OCI-LY7 (cell line): ENCODE measurements around the gene RNU7-1. TPM values are rescaled to one million over a fixed set of nuclear protein-coding genes. Genes with fewer than 3 reads are reported as not detected.

Experiments
- BruUV-seq: library from RNA; stranded (reverse); fragments of 400-500 nt; replicated peaks from 2 replicates; lab custom pipeline; 2021; lab: Mats Ljungman, UMichigan
- CTCF ChIA-PET: fragments of 300-600 bp; sonication (Branson Sonifier 250); formaldehyde crosslinking; loops from one replicate; lab custom pipeline; 2022; ENCODE audit warnings: antibody characterized with exemption; ENCODE audit not compliant: unreplicated experiment; lab: Charles Lee
- POLR2A ChIA-PET: fragments of 300-600 bp; sonication (Branson Sonifier 250); formaldehyde crosslinking; loops from one replicate; lab custom pipeline; 2022; ENCODE audit warnings: antibody characterized with exemption; lab: Charles Lee
- DNase-seq: peaks from one replicate; pipeline ENCODE4 v3.0.0-alpha.2; 2015; ENCODE audit warnings: low spot score
- H2AFZ ChIP-seq: fragments of 200-600 bp; sonication (generic), shearing (Covaris generic); 2 replicates; pipeline ENCODE4 v1.6.1; 2014; ENCODE audit warnings: mild to moderate bottlenecking, antibody characterized with exemption, low read length, moderate library complexity
- H3K27ac ChIP-seq: fragments of 200-600 bp; sonication (generic); 2 replicates; pipeline ENCODE4 v1.5.1; 2014; ENCODE audit warnings: mixed run types, low read depth, mild to moderate bottlenecking, moderate library complexity, low read length, inconsistent platforms; ENCODE audit not compliant: poor library complexity, severe bottlenecking
- H3K36me3 ChIP-seq: fragments of 200-600 bp; sonication (generic); 2 replicates; pipeline ENCODE4 v1.6.1; 2014; ENCODE audit warnings: mild to moderate bottlenecking, antibody characterized with exemption, low read length, moderate library complexity, mixed read lengths; ENCODE audit not compliant: insufficient read depth
- H3K4me1 ChIP-seq: fragments of 200-600 bp; sonication (generic); 2 replicates; pipeline ENCODE4 v1.5.1; 2014; ENCODE audit warnings: mild to moderate bottlenecking, low read length; ENCODE audit not compliant: insufficient read depth, poor library complexity, severe bottlenecking
- H3K4me2 ChIP-seq: fragments of 200-600 bp; sonication (generic); 2 replicates; pipeline ENCODE4 v1.6.1; 2014; ENCODE audit warnings: mild to moderate bottlenecking, low read length
- H3K4me3 ChIP-seq: fragments of 200-600 bp; sonication (generic); 2 replicates; pipeline ENCODE4 v1.5.1; 2014; ENCODE audit warnings: mild to moderate bottlenecking, low read depth, low read length; ENCODE audit not compliant: poor library complexity, severe bottlenecking
- H3K79me2 ChIP-seq: fragments of 200-600 bp; sonication (generic); 2 replicates; pipeline ENCODE4 v1.6.1; 2016; ENCODE audit warnings: low read depth, mild to moderate bottlenecking, low read length, moderate library complexity, mixed read lengths; ENCODE audit not compliant: insufficient read depth
- H3K9me2 ChIP-seq: fragments of 200-600 bp; sonication (generic); 2 replicates; pipeline ENCODE4 v1.6.1; 2016; ENCODE audit warnings: mild to moderate bottlenecking, low read length, mixed read lengths; ENCODE audit not compliant: insufficient read depth
- H3K9me3 ChIP-seq: fragments of 200-600 bp; sonication (generic); 2 replicates; pipeline ENCODE4 v1.6.1; 2014; ENCODE audit warnings: mild to moderate bottlenecking, mixed run types, low read length, mixed read lengths
- H4K20me1 ChIP-seq: fragments of 200-600 bp; sonication (generic); 2 replicates; pipeline ENCODE4 v1.6.1; 2014; ENCODE audit warnings: mild to moderate bottlenecking, antibody characterized with exemption, low read length, moderate library complexity, mixed read lengths; ENCODE audit not compliant: insufficient read depth
- CTCF ChIP-seq: fragments of 200-600 bp; sonication (generic); conservative IDR thresholded peaks from 2 replicates; pipeline ENCODE4 v1.5.1; 2014; ENCODE audit warnings: mild to moderate bottlenecking, antibody characterized with exemption, low read length, moderate library complexity, mixed read lengths
- EZH2phosphoT487 ChIP-seq: fragments of 200-600 bp; sonication (generic); IDR thresholded peaks from 2 replicates; pipeline ENCODE4 v1.6.1; 2018; ENCODE audit warnings: low read depth, borderline replicate concordance, mild to moderate bottlenecking, mixed run types, antibody characterized with exemption, low read length, moderate library complexity, mixed read lengths
- intact Hi-C: fragments of 100-400 bp; cut with micrococcal nuclease; formaldehyde crosslinking; loops from one replicate; pipeline ENCODE4 v1.10.0; 2022; ENCODE audit not compliant: unreplicated experiment
- total RNA-seq, 2 experiments: library from RNA; depleted of rRNA in 1 of 2; stranded (reverse); fragments of >200 nt in 1 of 2; shearing (Covaris generic) in 1 of 2; gene quantifications; 2 replicates each; pipeline ENCODE4 v1.2.3, GENCODE V29; 2014 to 2022

The RNU7-1 gene
- total RNA-seq, 2 experiments from 2014 or later, result not detected

- CTCF ChIA-PET, result interaction anchor here (0.6 kb wide), 1 partner anchor 9 kb away, joined by 3 read pairs; the partner anchor contains the start of genes C12orf57 and RNU7-1
- Histone ChIP-seq H3K79me2 (no peaks in the 10 kb centered on the region), H3K4me3 (peak overlapping the region; percentile 67), H2AFZ (no peak overlapping the region), H3K27ac (no peak overlapping the region), H3K4me1 (peaks cover 82% of the 10 kb centered on the region), H3K36me3 (no peaks in the 10 kb centered on the region), H3K9me3 (no peaks in the 10 kb centered on the region), H3K4me2 (peak overlapping the region; percentile 87), H4K20me1 (no peaks in the 10 kb centered on the region), H3K9me2 (no peaks in the 10 kb centered on the region)
- intact Hi-C loops, result no loop called here
- no peak for DNase-seq
- BruUV-seq, result no TSS peak
- POLR2A ChIA-PET, result interaction anchor here (0.6 to 2.0 kb wide), 6 partner anchors 8 to 398 kb away, joined by 3 to 14 read pairs (median 5); partner anchors contain the start of genes C12orf57, CDCA3, RNU7-1 and USP5
- TF ChIP-seq CTCF (no peak), EZH2phosphoT487 (no peak)
Measured at GRCh38 chr12:6952121-6952862, 8.7 kb downstream of the RNU7-1 start.

GRCh38 chr12:6952863-6953441 is 9.3 kb downstream of the RNU7-1 start:
- no TSS peak for BruUV-seq
- Histone ChIP-seq H4K20me1 (no peaks in the 10 kb centered on the region), H3K36me3 (no peaks in the 10 kb centered on the region), H3K9me3 (no peaks in the 10 kb centered on the region), H3K9me2 (no peaks in the 10 kb centered on the region), H3K27ac (peak overlapping the region; percentile 48), H3K4me2 (peak overlapping the region; percentile 87), H3K79me2 (no peaks in the 10 kb centered on the region), H3K4me1 (peaks cover 82% of the 10 kb centered on the region), H2AFZ (no peak overlapping the region), H3K4me3 (peak overlapping the region; percentile 67)
- intact Hi-C loops, result no loop called here
- POLR2A ChIA-PET, result interaction anchor here (0.6 to 2.0 kb wide), 3 partner anchors 9 to 399 kb away, joined by 3 to 12 read pairs (median 6); partner anchors contain the start of genes C12orf57, CDCA3, RNU7-1 and USP5
- TF ChIP-seq EZH2phosphoT487, result no peak
- TF ChIP-seq CTCF, result no peak
- CTCF ChIA-PET, result no interaction called here
- DNase-seq, result no peak
